LNCAP (cell line): ENCODE data around the gene TTC32.

Experiments
- CTCF ChIP-seq: fragments of 450-650 bp; IDR thresholded peaks from 2 replicates; pipeline ENCODE4 v1.5.1; 2017; ENCODE audit warnings: mild to moderate bottlenecking

Gene TTC32

GRCh38 chr2:19894134-19894792, 7.5 kb downstream of the TTC32 start:
- no peak for TF ChIP-seq CTCF

- TF ChIP-seq CTCF, result no peak
These were observed 8.2 kb downstream of the TTC32 start for GRCh38 chr2:19893520-19894133.

GRCh38 chr2:19890104-19890503, 11.7 kb downstream of the TTC32 start:
- no peak for TF ChIP-seq CTCF

- no peak for TF ChIP-seq CTCF
These were observed 13.0 kb downstream of the TTC32 start for GRCh38 chr2:19888831-19889230.

GRCh38 chr2:19887510-19887909, 14.3 kb downstream of the TTC32 start:
- no peak for TF ChIP-seq CTCF

- no peak for TF ChIP-seq CTCF
These were observed 15.5 kb downstream of the TTC32 start for GRCh38 chr2:19886261-19886660.

- no peak for TF ChIP-seq CTCF
These were observed 16.0 kb downstream of the TTC32 start for GRCh38 chr2:19885791-19886190.
